NB4 (cell line): ENCODE measurements around the gene ACCSL.

Source experiments
- DNase-seq: peaks from one replicate; pipeline ENCODE4 v3.0.0; 2010; ENCODE audit warnings: low read depth
- H3K4me3 ChIP-seq: one replicate; pipeline ENCODE4 v1.5.1; 2011; ENCODE audit warnings: mild to moderate bottlenecking, low read depth, low read length, moderate library complexity
- CTCF ChIP-seq: IDR thresholded peaks from one replicate; pipeline ENCODE4 v1.5.1; 2012; ENCODE audit warnings: low read depth, low read length
- MYC ChIP-seq: IDR thresholded peaks from 2 replicates; pipeline ENCODE4 v1.6.1; 2011; ENCODE audit warnings: low read depth, low read length
- POLR2A ChIP-seq: IDR thresholded peaks from 2 replicates; pipeline ENCODE4 v1.6.1; 2011; ENCODE audit warnings: mild to moderate bottlenecking; ENCODE audit not compliant: insufficient read length; ENCODE audit errors: extremely low read depth
- TF ChIP-seq, protein P1 (sequence below): IDR thresholded peaks from 2 replicates; pipeline ENCODE4 v1.6.1; 2011; ENCODE audit warnings: low read depth, low read length

The ACCSL gene

DNA sequence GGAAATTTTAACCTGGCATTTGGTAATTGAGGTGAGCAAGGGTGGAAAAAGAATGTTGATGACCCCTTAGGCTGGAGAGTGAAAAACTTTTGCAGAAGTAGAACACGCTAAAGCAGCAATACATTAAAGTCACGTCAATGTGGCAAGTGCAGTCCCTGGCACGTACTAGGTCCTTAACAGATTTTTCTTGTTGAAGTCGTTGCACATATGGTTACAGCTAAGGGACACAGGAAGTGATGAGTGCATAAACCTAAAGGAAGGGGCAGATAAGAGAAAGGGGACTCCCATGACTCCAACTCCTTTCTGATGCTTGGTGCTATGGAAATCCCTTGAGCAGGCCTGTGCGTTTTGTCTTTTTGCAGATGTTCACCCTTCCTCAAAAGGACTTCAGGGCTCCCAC lies 19.5 kb downstream of the ACCSL start:
- DNase-seq, result peak; percentile 64
- peak overlapping the region; percentile 80 for H3K4me3 ChIP-seq
- TF ChIP-seq CTCF, result no peak
- TF ChIP-seq MYC, result peak; percentile 48

DNA sequence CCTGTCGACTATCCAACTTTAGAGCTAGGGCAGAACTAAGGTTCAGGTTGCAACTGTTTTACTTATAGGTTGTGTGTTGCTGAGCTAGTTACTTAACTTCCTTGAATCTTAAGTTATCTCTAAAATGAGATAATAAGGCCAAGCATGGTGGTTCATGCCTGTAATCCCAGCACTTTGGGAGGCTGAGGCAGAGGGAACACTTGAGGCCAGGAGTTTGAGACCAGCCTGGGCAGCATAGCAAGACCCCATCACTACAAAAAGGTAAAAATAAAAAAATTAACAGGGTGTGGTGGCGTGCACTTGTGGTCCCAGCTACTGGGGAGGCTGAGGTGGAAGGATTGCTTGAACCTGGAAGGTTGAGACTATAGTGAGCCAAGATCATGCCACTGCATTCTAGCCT lies 20.4 kb downstream of the ACCSL start:
- TF ChIP-seq, protein P1, sequence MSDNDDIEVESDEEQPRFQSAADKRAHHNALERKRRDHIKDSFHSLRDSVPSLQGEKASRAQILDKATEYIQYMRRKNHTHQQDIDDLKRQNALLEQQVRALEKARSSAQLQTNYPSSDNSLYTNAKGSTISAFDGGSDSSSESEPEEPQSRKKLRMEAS, result no peak
- TF ChIP-seq POLR2A (no peak), MYC (no peak), CTCF (no peak)
- no peak for DNase-seq
- no peak overlapping the region for H3K4me3 ChIP-seq

DNA sequence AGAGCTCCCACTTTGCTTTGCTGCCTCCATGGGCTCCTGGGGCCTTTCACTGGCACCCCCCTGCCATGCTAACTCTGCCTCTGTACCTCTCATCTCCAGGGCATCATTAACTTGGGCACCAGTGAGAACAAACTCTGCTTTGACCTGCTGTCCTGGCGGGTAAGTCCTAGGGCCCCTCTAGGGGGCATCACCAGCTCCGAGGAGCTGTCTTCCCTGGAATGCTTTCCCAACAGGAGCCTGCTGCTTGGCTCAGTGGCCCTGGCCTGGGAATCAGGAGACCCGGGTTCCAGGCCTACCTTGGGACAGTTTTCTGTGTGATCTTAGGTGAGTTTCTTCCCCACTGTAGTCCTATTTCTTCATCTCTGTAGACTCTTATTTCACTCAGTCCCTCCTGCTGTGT lies 23.4 kb downstream of the ACCSL start:
- TF ChIP-seq CTCF, result peak; percentile 15
- TF ChIP-seq, protein P1, result no peak
- no peak overlapping the region for H3K4me3 ChIP-seq
- no peak for DNase-seq

- TF ChIP-seq CTCF (no peak), POLR2A (no peak), MYC (no peak)
- TF ChIP-seq, protein P1, result no peak
- DNase-seq, result peak; percentile 15
- H3K4me3 ChIP-seq, result no peak overlapping the region
These were observed 25.2 kb downstream of the ACCSL start for GRCh38 chr11:44072757-44073658.

DNA sequence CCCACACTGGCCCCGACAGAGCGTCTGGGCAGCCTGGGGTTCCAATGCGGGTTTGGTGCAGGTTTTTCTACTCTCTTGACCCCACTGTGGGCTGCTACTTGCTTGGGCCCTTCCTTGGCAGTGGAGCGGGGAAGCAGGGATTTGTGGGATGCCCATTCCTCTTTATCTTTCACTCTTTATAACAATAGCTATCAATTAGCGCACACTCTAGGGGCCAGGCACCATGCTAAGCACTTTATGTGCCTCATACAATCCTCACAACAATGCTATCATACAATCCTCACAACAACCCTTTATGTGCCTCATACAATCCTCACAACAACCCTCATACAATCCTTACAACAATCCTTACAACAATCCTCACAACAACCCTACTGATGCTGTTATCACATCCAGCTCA lies 31.0 kb downstream of the ACCSL start:
- no peak for TF ChIP-seq CTCF
- no peak for TF ChIP-seq MYC
- TF ChIP-seq, protein P1, result no peak
- no peak for TF ChIP-seq POLR2A
- H3K4me3 ChIP-seq, result no peak overlapping the region
- DNase-seq, result no peak

DNA sequence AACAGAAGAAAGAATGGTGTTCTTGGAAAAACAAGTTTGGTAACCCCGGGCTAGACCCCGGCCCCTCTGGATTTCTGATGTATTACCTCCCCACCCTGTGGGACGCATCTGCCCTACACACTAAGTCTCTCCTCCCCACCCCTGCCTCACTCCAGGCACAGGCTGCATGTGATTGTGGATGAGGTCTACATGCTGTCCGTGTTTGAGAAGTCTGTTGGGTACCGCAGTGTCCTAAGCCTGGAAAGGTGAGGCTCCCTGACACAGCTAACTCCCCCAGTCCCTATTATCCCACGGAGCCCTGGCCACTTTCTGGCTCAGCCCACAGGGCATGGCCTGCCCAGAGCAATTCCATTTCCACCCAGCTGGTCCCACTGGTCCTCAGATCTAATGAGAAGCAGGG lies 31.6 kb downstream of the ACCSL start:
- DNase-seq, result no peak
- TF ChIP-seq MYC, result no peak
- TF ChIP-seq CTCF, result no peak
- TF ChIP-seq, protein P1, result no peak
- TF ChIP-seq POLR2A, result no peak
- no peak overlapping the region for H3K4me3 ChIP-seq
